ENCODE results near the gene CYP21A2. TPM values are rescaled to one million over a fixed set of nuclear protein-coding genes. Genes with fewer than 3 reads are reported as not detected.

The CYP21A2 gene
- total RNA-seq: 0.23 TPM

GRCh38 chr6:32037598-32038524 lies at the start of gene CYP21A2:
Gene CYP21A2 (plus strand): TSS chr6:32038415. CDS start chr6:32038423, 8 bp downstream.

GRCh38 chr6:32014547-32014946 lies 23.7 kb upstream of the CYP21A2 start, which contains the start of gene C4B:
Gene C4B (plus strand): TSS chr6:32014795. CDS start chr6:32014846, 51 bp downstream.

Small RNAs within 50 kb of the gene (small RNA-seq; reads per million reads assigned to genes)
- not detected for gene RNA5SP206

Other genes with a start within 250 kb of the CYP21A2 start
- gene VARS1, start 242.7 kb upstream of the CYP21A2 start, total RNA-seq: 36.0 TPM
- gene LSM2, start 231.4 kb upstream of the CYP21A2 start, total RNA-seq: 23.3 TPM
- 8.1 TPM for gene HSPA1L, start 223.1 kb upstream of the CYP21A2 start, total RNA-seq
- 190 TPM for gene HSPA1A, start 222.9 kb upstream of the CYP21A2 start, total RNA-seq
- 176 TPM for gene HSPA1B, start 210.7 kb upstream of the CYP21A2 start, total RNA-seq
- 18.2 TPM for gene NEU1, start 175.6 kb upstream of the CYP21A2 start, total RNA-seq
- not detected for gene SLC44A4, start 159.4 kb upstream of the CYP21A2 start, total RNA-seq
- 78.0 TPM for gene EHMT2, start 140.7 kb upstream of the CYP21A2 start, total RNA-seq
- 19.4 TPM for gene ZBTB12, start 136.3 kb upstream of the CYP21A2 start, total RNA-seq
- gene C2, start 110.7 kb upstream of the CYP21A2 start, total RNA-seq: 5.3 TPM
- 3.2 TPM for gene CFB, start 92.3 kb upstream of the CYP21A2 start, total RNA-seq
- gene NELFE, start 79.4 kb upstream of the CYP21A2 start, total RNA-seq: 47.5 TPM
- gene SKIC2, start 79.2 kb upstream of the CYP21A2 start, total RNA-seq: 33.0 TPM
- 8.5 TPM for gene DXO, start 66.3 kb upstream of the CYP21A2 start, total RNA-seq
- 45.9 TPM for gene C4A, start 56.4 kb upstream of the CYP21A2 start, total RNA-seq
- 47.7 TPM for gene C4B, start 23.6 kb upstream of the CYP21A2 start, total RNA-seq
- gene TNXB, start 70.9 kb downstream of the CYP21A2 start, total RNA-seq: 6.0 TPM
- gene ATF6B, start 89.8 kb downstream of the CYP21A2 start, total RNA-seq: 19.8 TPM
- 5.8 TPM for gene FKBPL, start 91.9 kb downstream of the CYP21A2 start, total RNA-seq
- 0.69 TPM for gene PRRT1, start 113.5 kb downstream of the CYP21A2 start, total RNA-seq
- 15.0 TPM for gene PPT2, start 115.7 kb downstream of the CYP21A2 start, total RNA-seq
- gene EGFL8, start 126.2 kb downstream of the CYP21A2 start, total RNA-seq: 7.8 TPM
- gene AGPAT1, start 137.7 kb downstream of the CYP21A2 start, total RNA-seq: 28.1 TPM
- 62.1 TPM for gene RNF5, start 140.0 kb downstream of the CYP21A2 start, total RNA-seq
- gene AGER, start 145.8 kb downstream of the CYP21A2 start, total RNA-seq: 0.92 TPM
- 29.5 TPM for gene PBX2, start 151.8 kb downstream of the CYP21A2 start, total RNA-seq
- gene GPSM3, start 154.2 kb downstream of the CYP21A2 start, total RNA-seq: 1.4 TPM
- 8.8 TPM for gene NOTCH4, start 185.7 kb downstream of the CYP21A2 start, total RNA-seq

All from diencephalon (tissue), 1 donor.